NB4 (cell line): Measurements from ENCODE around the gene RIC8B.

Experiments used
- DNase-seq: peaks from one replicate; pipeline ENCODE4 v3.0.0; 2010; ENCODE audit warnings: low read depth
- H3K4me3 ChIP-seq: one replicate; pipeline ENCODE4 v1.5.1; 2011; ENCODE audit warnings: mild to moderate bottlenecking, low read depth, low read length, moderate library complexity
- CTCF ChIP-seq: IDR thresholded peaks from one replicate; pipeline ENCODE4 v1.5.1; 2012; ENCODE audit warnings: low read depth, low read length
- MAX ChIP-seq: IDR thresholded peaks from 2 replicates; pipeline ENCODE4 v1.6.1; 2011; ENCODE audit warnings: low read depth, low read length
- MYC ChIP-seq: IDR thresholded peaks from 2 replicates; pipeline ENCODE4 v1.6.1; 2011; ENCODE audit warnings: low read depth, low read length
- POLR2A ChIP-seq: IDR thresholded peaks from 2 replicates; pipeline ENCODE4 v1.6.1; 2011; ENCODE audit warnings: mild to moderate bottlenecking; ENCODE audit not compliant: insufficient read length; ENCODE audit errors: extremely low read depth

RIC8B gene

GRCh38 chr12:106837782-106838181, 63.3 kb downstream of the RIC8B start:
- TF ChIP-seq MAX, result no peak
- no peak for TF ChIP-seq MYC
- TF ChIP-seq CTCF, result no peak
- no peak for TF ChIP-seq POLR2A
- H3K4me3 ChIP-seq, result no peak overlapping the region
- no peak for DNase-seq

- DNase-seq, result no peak
- TF ChIP-seq MYC (no peak), MAX (no peak)
- H3K4me3 ChIP-seq, result no peak overlapping the region
These were observed 64.9 kb downstream of the RIC8B start for GRCh38 chr12:106839333-106839732.

GRCh38 chr12:106840243-106840642, 65.8 kb downstream of the RIC8B start:
- H3K4me3 ChIP-seq, result no peak overlapping the region
- TF ChIP-seq CTCF (no peak), MYC (no peak), POLR2A (no peak), MAX (no peak)
- DNase-seq, result peak; percentile 9

GRCh38 chr12:106841510-106842302, 67.2 kb downstream of the RIC8B start:
- H3K4me3 ChIP-seq, result no peak overlapping the region
- TF ChIP-seq CTCF (peak; percentile 50), MAX (no peak), POLR2A (no peak)
- DNase-seq, result peak; percentile 61

- TF ChIP-seq MYC, result no peak
- TF ChIP-seq MAX, result no peak
- TF ChIP-seq CTCF, result no peak
- TF ChIP-seq POLR2A, result no peak
- H3K4me3 ChIP-seq, result no peak overlapping the region
- no peak for DNase-seq
These were observed 71.4 kb downstream of the RIC8B start for GRCh38 chr12:106845902-106846301.

GRCh38 chr12:106847861-106848260, 73.4 kb downstream of the RIC8B start:
- H3K4me3 ChIP-seq, result no peak overlapping the region
- DNase-seq, result no peak
- TF ChIP-seq CTCF, result no peak
- no peak for TF ChIP-seq POLR2A
- TF ChIP-seq MAX, result no peak
- TF ChIP-seq MYC, result no peak
